Mucosa of descending colon (tissue), 3 donors: Measurements from ENCODE around the gene CSTF3. TPM values are rescaled to one million over a fixed set of nuclear protein-coding genes. Genes with fewer than 3 reads are reported as not detected.
A peak's percentile ranks its signal among the peaks of the same experiment; 100 is the strongest.

Experiments used
- ATAC-seq: fragments of 200-7000 bp; cut with Tn5 transposase; one replicate; pipeline ENCODE4 v1.9.1; 2020; ENCODE audit warnings: mild to moderate bottlenecking, moderate library complexity
- DNase-seq, 3 donors: peaks; one replicate each; pipeline ENCODE4 v3.0.0-alpha.2; 2020
- H3K36me3 ChIP-seq: fragments of 200-600 bp; one replicate; pipeline ENCODE4 v1.8.0; 2021; ENCODE audit warnings: low read depth, mild to moderate bottlenecking
- H3K4me1 ChIP-seq: fragments of 200-600 bp; one replicate; pipeline ENCODE4 v1.8.0; 2021; ENCODE audit warnings: low read depth, mild to moderate bottlenecking
- H3K4me3 ChIP-seq: fragments of 200-600 bp; one replicate; pipeline ENCODE4 v1.8.0; 2021; ENCODE audit warnings: mild to moderate bottlenecking
- H3K9me3 ChIP-seq: fragments of 200-600 bp; one replicate; pipeline ENCODE4 v1.8.0; 2021; ENCODE audit warnings: mild to moderate bottlenecking
- CTCF ChIP-seq: fragments of 200-600 bp; IDR thresholded peaks from one replicate; pipeline ENCODE4 v1.8.0; 2022; ENCODE audit warnings: antibody characterized with exemption, mild to moderate bottlenecking
- intact Hi-C, 2 donors: fragments of 100-400 bp; cut with DNase I in 1 of 2; cut with micrococcal nuclease in 1 of 2; formaldehyde crosslinking; loops; one replicate each; pipeline versions ENCODE4 v1.11.0 to v1.11.1; 2022; cut with DNase I, micrococcal nuclease
- total RNA-seq, 3 donors: library from RNA; stranded (reverse); fragmentation: NEBNext Ultra II Directional in 2 of 3; extraction: Animal tissue kit (Norgen Biotek cat#: 25700) in 2 of 3; gene quantifications; one replicate each; pipeline versions ENCODE4 v1.2.1 to v1.2.4, GENCODE V29; 2021 to 2023
- donor health status: DM: no; HTN: no; CAD: no; lungs with moderate emphysema.
- donor health status: DM: no; HTN: no; CAD: no.
- donor health status: DM: no; HTN: yes; CAD: no.

The CSTF3 gene
- total RNA-seq, 3 donors from 2014 or later = 19.2 to 21.9 (median 20.2) TPM

- ATAC-seq = no peak
- no peak overlapping the region for H3K4me3 ChIP-seq
- TF ChIP-seq CTCF = no peak
- H3K9me3 ChIP-seq = no peaks in the 10 kb centered on the region
- H3K4me1 ChIP-seq = peaks cover 9% of the 10 kb centered on the region
- H3K36me3 ChIP-seq = no peaks in the 10 kb centered on the region
- DNase-seq = no peak
- intact Hi-C loops = no loop called here
These were observed 97.9 kb downstream of the CSTF3 start for GRCh38 chr11:33063326-33063881.

- no peaks in the 10 kb centered on the region for H3K36me3 ChIP-seq
- peaks cover 9% of the 10 kb centered on the region for H3K4me1 ChIP-seq
- no peak for TF ChIP-seq CTCF
- H3K4me3 ChIP-seq = no peak overlapping the region
- DNase-seq (no peak), ATAC-seq (no peak)
- intact Hi-C loops = no loop called here
- H3K9me3 ChIP-seq = no peaks in the 10 kb centered on the region
These were observed 99.1 kb downstream of the CSTF3 start for GRCh38 chr11:33062137-33062536.

GRCh38 chr11:33060271-33060670 lies 101.0 kb downstream of the CSTF3 start:
- no peaks in the 10 kb centered on the region for H3K9me3 ChIP-seq
- intact Hi-C loops = no loop called here
- no peak for TF ChIP-seq CTCF
- H3K4me3 ChIP-seq = no peak overlapping the region
- DNase-seq (no peak), ATAC-seq (peak; percentile 12)
- no peaks in the 10 kb centered on the region for H3K36me3 ChIP-seq
- peaks cover 9% of the 10 kb centered on the region for H3K4me1 ChIP-seq

- H3K36me3 ChIP-seq = no peaks in the 10 kb centered on the region
- DNase-seq (no peak), ATAC-seq (no peak)
- H3K4me1 ChIP-seq = peaks cover 9% of the 10 kb centered on the region
- no peak overlapping the region for H3K4me3 ChIP-seq
- TF ChIP-seq CTCF = no peak
- intact Hi-C loops = no loop called here
- H3K9me3 ChIP-seq = no peaks in the 10 kb centered on the region
These were observed 101.8 kb downstream of the CSTF3 start for GRCh38 chr11:33059331-33060007.

- H3K36me3 ChIP-seq = no peaks in the 10 kb centered on the region
- H3K9me3 ChIP-seq = no peaks in the 10 kb centered on the region
- no peak for TF ChIP-seq CTCF
- ATAC-seq (no peak), DNase-seq (no peak)
- H3K4me1 ChIP-seq = peaks cover 9% of the 10 kb centered on the region
- intact Hi-C loops = no loop called here
- H3K4me3 ChIP-seq = no peak overlapping the region
These were observed 104.0 kb downstream of the CSTF3 start for GRCh38 chr11:33057284-33057683.
